HG03457 (cell line): ENCODE data around the gene CLCN4.

Source experiments
- ATAC-seq: cut with Tn5 transposase; IDR thresholded peaks from one replicate; pipeline ENCODE4 v1.9.1; 2021; ENCODE audit warnings: moderate number of reproducible peaks; ENCODE audit not compliant: unreplicated experiment

CLCN4 gene

DNA sequence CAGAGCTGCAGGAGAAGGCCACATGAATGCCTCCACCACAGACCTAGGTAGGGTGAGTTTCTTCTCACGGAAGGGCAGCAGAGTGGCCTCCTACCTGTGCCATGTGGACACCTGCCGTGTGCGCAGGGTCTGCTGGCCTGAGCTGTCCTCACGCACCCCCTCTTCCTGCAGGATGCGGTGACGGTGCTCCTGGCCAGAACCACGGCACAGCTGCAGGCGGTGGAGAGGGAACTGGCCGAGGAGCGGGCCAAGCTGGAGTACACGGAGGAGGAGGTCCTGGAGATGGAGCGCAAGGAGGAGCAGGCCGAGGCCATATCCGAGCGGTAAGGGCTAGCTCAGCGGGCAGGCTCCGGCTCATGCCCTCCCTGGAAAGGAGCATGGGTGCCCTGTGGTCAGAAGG is 28.4 kb upstream of the CLCN4 start:
- no peak for ATAC-seq

GRCh38 chrX:10129229-10129628 is 27.5 kb upstream of the CLCN4 start:
- ATAC-seq, result no peak

DNA sequence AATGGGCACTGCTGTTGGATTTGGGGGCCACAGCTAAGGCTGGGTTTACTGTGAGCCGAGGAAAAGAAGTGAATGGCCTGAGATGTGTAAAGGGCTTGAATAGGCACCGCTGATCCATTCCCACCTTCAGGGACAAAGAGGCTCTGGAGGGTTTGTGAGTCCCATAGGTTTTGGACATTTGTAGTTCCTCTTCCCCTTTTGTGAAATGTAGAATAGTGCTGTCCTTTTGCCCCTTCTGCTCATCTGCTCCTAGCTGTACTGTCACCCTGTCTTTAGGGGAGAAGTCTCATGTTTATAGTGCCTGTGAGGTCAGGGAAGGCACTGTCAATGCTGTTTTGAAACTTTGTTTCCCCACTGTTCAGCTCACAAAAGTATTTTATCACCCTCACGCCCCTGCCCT is 26.4 kb upstream of the CLCN4 start:
- ATAC-seq, result no peak

- ATAC-seq, result no peak
These were observed 22.6 kb upstream of the CLCN4 start for GRCh38 chrX:10133980-10134676.

- no peak for ATAC-seq
These were observed 21.9 kb upstream of the CLCN4 start for GRCh38 chrX:10134921-10135320.

DNA sequence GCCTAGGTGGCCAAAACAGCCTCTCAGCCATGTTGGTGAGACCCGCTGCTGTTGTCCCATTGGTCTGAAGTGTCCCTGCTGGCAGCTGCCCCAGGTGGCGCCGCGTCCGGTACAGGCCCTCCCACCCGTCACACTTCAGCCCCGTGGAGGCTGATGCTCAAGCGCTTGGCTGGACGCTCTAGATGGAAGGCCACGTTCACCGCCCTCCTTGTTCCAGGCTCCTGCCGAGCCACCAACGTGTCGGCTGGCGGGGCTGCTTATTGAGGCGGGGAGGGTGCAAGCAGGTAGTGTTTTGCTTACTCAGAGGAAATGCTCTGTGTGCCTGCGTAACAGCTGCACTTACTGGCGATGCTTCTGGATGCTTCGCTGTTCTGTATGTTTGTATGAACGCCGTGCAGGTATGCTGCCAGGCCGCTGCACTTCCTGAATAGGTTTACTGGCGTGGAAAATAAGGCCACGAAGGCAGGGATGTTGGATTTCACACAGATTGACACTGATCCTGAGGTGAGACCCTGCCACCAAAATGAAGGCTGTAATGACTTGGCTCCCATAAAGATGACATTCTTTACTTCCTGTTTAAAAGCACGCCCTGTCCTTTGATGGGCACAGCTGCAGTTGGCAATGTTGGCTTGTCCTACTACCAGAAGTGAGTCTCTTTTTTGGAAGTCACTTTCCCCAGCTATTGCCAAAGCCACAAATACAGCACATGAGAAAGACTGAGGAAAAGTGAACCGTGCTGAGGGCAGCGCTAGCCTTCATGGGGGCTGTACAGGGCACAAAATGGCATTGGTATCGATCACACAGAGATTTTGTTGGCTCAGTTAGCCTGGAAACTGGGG is 21.0 kb upstream of the CLCN4 start:
- ATAC-seq, result no peak

GRCh38 chrX:10138726-10139125 is 18.0 kb upstream of the CLCN4 start:
- ATAC-seq, result no peak

DNA sequence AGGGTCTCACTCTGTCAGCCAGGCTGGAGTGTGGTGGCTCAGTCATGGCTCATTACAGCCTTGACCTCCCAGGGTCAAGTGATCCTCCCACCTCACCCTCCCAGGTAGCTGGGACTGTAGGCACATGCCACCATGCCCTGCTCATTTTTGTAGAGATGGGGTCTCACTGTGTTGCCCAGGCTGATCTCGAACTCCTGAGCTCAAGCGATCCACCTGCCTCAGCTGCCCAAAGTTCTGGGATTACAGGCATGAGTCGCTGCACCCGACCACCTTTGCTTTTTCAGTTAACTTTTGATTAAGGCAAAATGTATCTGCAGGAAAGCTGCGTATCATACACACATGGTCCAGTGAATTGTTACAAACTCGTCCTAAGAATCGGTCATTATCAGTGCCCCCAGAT is 16.5 kb upstream of the CLCN4 start:
- no peak for ATAC-seq

- ATAC-seq, result no peak
These were observed 14.7 kb upstream of the CLCN4 start for GRCh38 chrX:10142041-10142599.

GRCh38 chrX:10143071-10143983 is 13.4 kb upstream of the CLCN4 start:
- ATAC-seq, result no peak

- no peak for ATAC-seq
These were observed 10.4 kb upstream of the CLCN4 start for GRCh38 chrX:10146346-10146745.

DNA sequence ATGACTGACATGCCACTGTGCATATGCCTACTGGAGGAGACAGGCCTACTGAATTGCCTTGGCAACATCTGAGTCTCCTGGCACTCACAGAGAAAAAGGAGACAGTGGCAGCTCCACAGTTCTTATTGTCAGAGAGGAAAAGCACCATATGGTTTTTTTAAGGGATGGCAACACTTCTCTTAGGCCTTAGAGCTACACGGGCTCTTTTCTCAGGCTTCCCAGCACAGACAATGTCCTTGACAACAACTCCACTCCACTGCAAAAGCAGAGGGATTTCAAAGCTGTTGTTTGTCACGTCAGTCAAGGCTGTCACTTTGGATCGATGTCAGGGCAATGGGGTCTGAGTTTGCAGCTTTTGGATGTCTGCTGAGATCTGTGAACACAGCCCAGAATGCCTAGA is 4.7 kb upstream of the CLCN4 start:
- no peak for ATAC-seq

- no peak for ATAC-seq
These were observed 1.6 kb upstream of the CLCN4 start for GRCh38 chrX:10155137-10155536.

DNA sequence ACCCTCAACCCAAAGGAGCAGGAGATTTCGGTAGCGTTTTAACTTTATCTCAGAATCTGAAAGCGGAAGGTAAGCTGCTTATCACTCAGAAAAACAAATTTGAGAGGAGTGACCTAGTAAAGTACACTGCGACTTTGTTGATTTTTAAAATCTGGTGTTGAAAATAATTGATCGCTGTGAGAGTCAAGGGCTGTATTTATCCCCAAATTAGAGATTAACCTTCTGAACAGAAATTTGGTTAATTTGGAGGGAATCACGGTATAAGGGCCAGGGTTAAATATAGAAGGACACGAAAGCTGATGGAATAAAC is 212 bp downstream of the CLCN4 start:
- ATAC-seq, result no peak

GRCh38 chrX:10157543-10157942 is 768 bp downstream of the CLCN4 start:
- no peak for ATAC-seq

- ATAC-seq, result no peak
These were observed 1.7 kb downstream of the CLCN4 start for GRCh38 chrX:10158279-10159144.

- ATAC-seq, result no peak
These were observed 2.3 kb downstream of the CLCN4 start for GRCh38 chrX:10159145-10159468.

GRCh38 chrX:10160211-10160610 is 3.4 kb downstream of the CLCN4 start:
- no peak for ATAC-seq

DNA sequence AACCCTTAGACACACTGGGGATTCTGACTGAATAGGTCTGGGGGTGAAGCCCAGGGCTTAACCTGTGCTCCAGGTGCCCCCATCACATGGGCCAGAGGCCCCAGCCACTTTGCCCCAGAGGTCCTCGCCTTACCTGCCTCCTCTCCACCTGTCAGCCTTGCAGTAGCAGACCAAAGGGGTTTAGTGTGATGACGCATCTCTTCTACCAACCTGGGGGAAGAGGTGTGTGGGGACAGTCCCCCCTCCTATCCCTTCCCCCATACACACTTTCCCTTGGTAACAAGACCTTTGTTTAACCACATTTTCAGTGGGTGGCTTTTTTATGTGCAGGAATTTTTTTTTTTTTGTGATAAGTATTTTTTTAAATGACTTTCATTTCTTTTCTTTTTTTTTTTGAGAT is 6.3 kb downstream of the CLCN4 start:
- no peak for ATAC-seq

- no peak for ATAC-seq
These were observed 8.1 kb downstream of the CLCN4 start for GRCh38 chrX:10164879-10165278.
